Neural cell (in vitro differentiated cells): Measurements from ENCODE around the gene ENHO. TPM values are rescaled to one million over a fixed set of nuclear protein-coding genes. Genes with fewer than 3 reads are reported as not detected.

ENCODE experiments used
- H2AFZ ChIP-seq: fragments of 200-600, 300-800 bp; sonication (generic), shearing (Covaris generic); 2 replicates; pipeline ENCODE4 v1.6.0; 2014; ENCODE audit warnings: low read depth, mild to moderate bottlenecking, antibody characterized with exemption, low read length, moderate library complexity
- H3F3A ChIP-seq: fragments of 200-600 bp; shearing (Covaris generic); 2 replicates; pipeline ENCODE4 v1.6.1; 2016; ENCODE audit warnings: mild to moderate bottlenecking, moderate library complexity, mixed read lengths, antibody characterized with exemption, low read length; ENCODE audit not compliant: insufficient read depth, poor library complexity, severe bottlenecking
- H3K27ac ChIP-seq: fragments of 200-600, 300-800 bp; sonication (generic), shearing (Covaris generic); 2 replicates; pipeline ENCODE4 v1.5.1; 2014; ENCODE audit warnings: mild to moderate bottlenecking, low read length, moderate library complexity
- H3K27me3 ChIP-seq: fragments of 300-800, 200-600 bp; sonication (generic), shearing (Covaris generic); 2 replicates; pipeline ENCODE4 v1.6.0; 2014; ENCODE audit warnings: mild to moderate bottlenecking, low read depth, low read length, moderate library complexity; ENCODE audit not compliant: insufficient read depth
- H3K36me3 ChIP-seq: fragments of 300-800, 200-600 bp; sonication (generic), shearing (Covaris generic); 2 replicates; pipeline ENCODE4 v1.5.1; 2014; ENCODE audit warnings: mild to moderate bottlenecking, antibody characterized with exemption, low read length, moderate library complexity; ENCODE audit not compliant: insufficient read depth
- H3K4me2 ChIP-seq: fragments of 300-800, 200-600 bp; sonication (generic), shearing (Covaris generic); 2 replicates; pipeline ENCODE4 v1.6.0; 2014; ENCODE audit warnings: mild to moderate bottlenecking, low read length
- H3K4me3 ChIP-seq: fragments of 300-800, 200-600 bp; sonication (generic), shearing (Covaris generic); 2 replicates; pipeline ENCODE4 v1.5.1; 2014; ENCODE audit warnings: mild to moderate bottlenecking, low read length, moderate library complexity
- H3K79me2 ChIP-seq: fragments of 200-600 bp; shearing (Covaris generic); replicated peaks from 2 replicates; pipeline ENCODE4 v1.6.0; 2014; ENCODE audit warnings: mild to moderate bottlenecking, low read length, moderate library complexity; ENCODE audit not compliant: insufficient read depth
- H3K9ac ChIP-seq: fragments of 300-800, 200-600 bp; sonication (generic), shearing (Covaris generic); 2 replicates; pipeline ENCODE4 v1.6.1; 2016; ENCODE audit warnings: mild to moderate bottlenecking, low read length, mixed read lengths
- H3K9me2 ChIP-seq: fragments of 200-600 bp; shearing (Covaris generic); 2 replicates; pipeline ENCODE4 v1.6.1; 2016; ENCODE audit warnings: mild to moderate bottlenecking, low read length, mixed read lengths; ENCODE audit not compliant: insufficient read depth
- H3K9me3 ChIP-seq: fragments of 200-600, 300-800 bp; sonication (generic), shearing (Covaris generic); 2 replicates; pipeline ENCODE4 v1.6.1; 2016; ENCODE audit warnings: mild to moderate bottlenecking, mixed run types, low read length, moderate library complexity, mixed read lengths
- H4K20me1 ChIP-seq: fragments of 200-600 bp; shearing (Covaris generic); 2 replicates; pipeline ENCODE4 v1.6.1; 2016; ENCODE audit warnings: mild to moderate bottlenecking, mixed run types; ENCODE audit not compliant: insufficient read depth
- EP300 ChIP-seq: fragments of 450-650 bp; conservative IDR thresholded peaks from 2 replicates; pipeline ENCODE4 v1.6.1; 2014; ENCODE audit warnings: antibody characterized with exemption, mild to moderate bottlenecking, moderate library complexity; ENCODE audit not compliant: poor library complexity, severe bottlenecking
- EZH2 ChIP-seq: fragments of 200-600, 300-800 bp; shearing (Covaris generic), sonication (generic); IDR thresholded peaks from 2 replicates; pipeline ENCODE4 v1.6.1; 2014; ENCODE audit warnings: antibody characterized with exemption, low read length, borderline replicate concordance, mild to moderate bottlenecking; ENCODE audit not compliant: insufficient read depth, poor library complexity, severe bottlenecking
- MXI1 ChIP-seq: fragments of 450-650 bp; conservative IDR thresholded peaks from 2 replicates; pipeline ENCODE4 v1.6.1; 2014; ENCODE audit warnings: antibody characterized with exemption, mild to moderate bottlenecking; ENCODE audit not compliant: poor library complexity, severe bottlenecking
- POLR2AphosphoS5 ChIP-seq: IDR thresholded peaks from 2 replicates; pipeline ENCODE4 v1.6.1; 2012
- RAD21 ChIP-seq: fragments of 450-650 bp; conservative IDR thresholded peaks from 2 replicates; pipeline ENCODE4 v1.6.1; 2014; ENCODE audit warnings: antibody characterized with exemption, mild to moderate bottlenecking, moderate library complexity
- SMC3 ChIP-seq: fragments of 450-650 bp; conservative IDR thresholded peaks from 2 replicates; pipeline ENCODE4 v1.6.1; 2014; ENCODE audit warnings: antibody characterized with exemption, mild to moderate bottlenecking, moderate library complexity; ENCODE audit not compliant: poor library complexity
- TAF1 ChIP-seq: IDR thresholded peaks from 2 replicates; pipeline ENCODE4 v1.6.1; 2012; ENCODE audit warnings: low read depth
- polyA plus RNA-seq: library from polyadenylated mRNA; depleted of rRNA; stranded (reverse); fragments of >200 nt; gene quantifications from 2 replicates; pipeline ENCODE4 v1.2.3, GENCODE V29; 2014
- TF ChIP-seq, protein P1 (sequence below): IDR thresholded peaks from 2 replicates; pipeline ENCODE4 v1.6.1; 2012; ENCODE audit warnings: borderline replicate concordance
- TF ChIP-seq, protein P2 (sequence below): fragments of 450-650 bp; IDR thresholded peaks from 2 replicates; pipeline ENCODE4 v1.5.1; 2014; ENCODE audit warnings: antibody characterized with exemption, mild to moderate bottlenecking, moderate library complexity; ENCODE audit not compliant: poor library complexity, severe bottlenecking

Gene ENHO
- polyA plus RNA-seq, 1 donor from 2014 or later = 172 TPM

DNA sequence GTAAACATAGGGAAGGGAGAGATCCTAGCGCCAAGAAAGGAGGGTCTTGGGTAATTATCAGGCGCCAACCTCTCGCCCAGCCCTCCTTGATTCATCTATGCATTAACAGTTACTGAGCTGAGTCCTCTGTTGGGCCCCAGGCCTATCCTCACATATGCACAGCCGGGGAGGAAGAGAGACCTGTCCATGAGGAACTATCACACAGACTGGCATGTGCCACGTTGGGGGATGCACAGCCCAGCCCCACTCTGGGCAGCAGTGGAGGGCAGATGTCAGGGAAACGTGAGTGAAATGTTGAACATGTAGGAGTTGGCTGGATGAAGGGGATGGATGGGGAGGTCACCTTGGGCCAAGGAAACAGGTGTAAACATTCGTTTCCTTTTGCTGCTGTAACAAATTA is 18.8 kb upstream of the ENHO start:
- H3K9me2 ChIP-seq = no peaks in the 10 kb centered on the region
- H3K4me3 ChIP-seq = no peak overlapping the region
- no peaks in the 10 kb centered on the region for H3K36me3 ChIP-seq
- no peaks in the 10 kb centered on the region for H3K79me2 ChIP-seq
- no peak overlapping the region for H3K4me2 ChIP-seq
- no peak overlapping the region for H3K9ac ChIP-seq
- no peak overlapping the region for H2AFZ ChIP-seq
- H3K9me3 ChIP-seq = no peaks in the 10 kb centered on the region
- no peaks in the 10 kb centered on the region for H3F3A ChIP-seq
- H4K20me1 ChIP-seq = no peaks in the 10 kb centered on the region
- no peak overlapping the region for H3K27ac ChIP-seq
- TF ChIP-seq RAD21 (no peak), EP300 (no peak), EZH2 (no peak), TAF1 (no peak), MXI1 (no peak), POLR2AphosphoS5 (no peak), SMC3 (no peak)
- TF ChIP-seq, protein P1, sequence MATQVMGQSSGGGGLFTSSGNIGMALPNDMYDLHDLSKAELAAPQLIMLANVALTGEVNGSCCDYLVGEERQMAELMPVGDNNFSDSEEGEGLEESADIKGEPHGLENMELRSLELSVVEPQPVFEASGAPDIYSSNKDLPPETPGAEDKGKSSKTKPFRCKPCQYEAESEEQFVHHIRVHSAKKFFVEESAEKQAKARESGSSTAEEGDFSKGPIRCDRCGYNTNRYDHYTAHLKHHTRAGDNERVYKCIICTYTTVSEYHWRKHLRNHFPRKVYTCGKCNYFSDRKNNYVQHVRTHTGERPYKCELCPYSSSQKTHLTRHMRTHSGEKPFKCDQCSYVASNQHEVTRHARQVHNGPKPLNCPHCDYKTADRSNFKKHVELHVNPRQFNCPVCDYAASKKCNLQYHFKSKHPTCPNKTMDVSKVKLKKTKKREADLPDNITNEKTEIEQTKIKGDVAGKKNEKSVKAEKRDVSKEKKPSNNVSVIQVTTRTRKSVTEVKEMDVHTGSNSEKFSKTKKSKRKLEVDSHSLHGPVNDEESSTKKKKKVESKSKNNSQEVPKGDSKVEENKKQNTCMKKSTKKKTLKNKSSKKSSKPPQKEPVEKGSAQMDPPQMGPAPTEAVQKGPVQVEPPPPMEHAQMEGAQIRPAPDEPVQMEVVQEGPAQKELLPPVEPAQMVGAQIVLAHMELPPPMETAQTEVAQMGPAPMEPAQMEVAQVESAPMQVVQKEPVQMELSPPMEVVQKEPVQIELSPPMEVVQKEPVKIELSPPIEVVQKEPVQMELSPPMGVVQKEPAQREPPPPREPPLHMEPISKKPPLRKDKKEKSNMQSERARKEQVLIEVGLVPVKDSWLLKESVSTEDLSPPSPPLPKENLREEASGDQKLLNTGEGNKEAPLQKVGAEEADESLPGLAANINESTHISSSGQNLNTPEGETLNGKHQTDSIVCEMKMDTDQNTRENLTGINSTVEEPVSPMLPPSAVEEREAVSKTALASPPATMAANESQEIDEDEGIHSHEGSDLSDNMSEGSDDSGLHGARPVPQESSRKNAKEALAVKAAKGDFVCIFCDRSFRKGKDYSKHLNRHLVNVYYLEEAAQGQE = no peak
- H3K27me3 ChIP-seq = no peaks in the 10 kb centered on the region

DNA sequence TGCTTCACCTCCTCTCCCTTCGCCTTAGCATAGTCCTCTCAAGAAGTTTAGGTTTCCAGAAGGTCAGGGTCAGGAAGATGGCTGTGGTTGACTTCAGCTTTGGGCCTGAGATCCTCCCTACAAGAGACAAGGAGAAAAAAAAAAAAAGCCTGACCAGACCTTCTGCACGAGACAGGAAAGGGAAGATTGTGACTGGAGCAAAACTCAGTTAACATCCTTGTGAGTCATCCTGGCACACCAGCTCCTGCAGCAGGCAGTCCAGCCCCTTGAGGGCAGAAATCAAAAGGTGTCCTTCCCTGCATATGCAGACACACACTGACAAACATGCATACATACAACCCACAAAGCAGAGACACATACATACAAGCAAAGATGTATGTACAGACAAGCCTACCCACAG is 18.0 kb upstream of the ENHO start:
- Histone ChIP-seq H3K79me2 (no peaks in the 10 kb centered on the region), H4K20me1 (no peaks in the 10 kb centered on the region), H3K36me3 (no peaks in the 10 kb centered on the region), H2AFZ (no peak overlapping the region), H3K9me3 (no peaks in the 10 kb centered on the region), H3K4me2 (no peak overlapping the region), H3K4me3 (no peak overlapping the region), H3F3A (no peaks in the 10 kb centered on the region), H3K27me3 (no peaks in the 10 kb centered on the region), H3K9ac (no peak overlapping the region), H3K9me2 (no peaks in the 10 kb centered on the region), H3K27ac (no peak overlapping the region)
- TF ChIP-seq TAF1 (no peak), SMC3 (no peak), EP300 (no peak), POLR2AphosphoS5 (no peak), RAD21 (no peak), MXI1 (no peak), EZH2 (no peak)
- TF ChIP-seq, protein P2, sequence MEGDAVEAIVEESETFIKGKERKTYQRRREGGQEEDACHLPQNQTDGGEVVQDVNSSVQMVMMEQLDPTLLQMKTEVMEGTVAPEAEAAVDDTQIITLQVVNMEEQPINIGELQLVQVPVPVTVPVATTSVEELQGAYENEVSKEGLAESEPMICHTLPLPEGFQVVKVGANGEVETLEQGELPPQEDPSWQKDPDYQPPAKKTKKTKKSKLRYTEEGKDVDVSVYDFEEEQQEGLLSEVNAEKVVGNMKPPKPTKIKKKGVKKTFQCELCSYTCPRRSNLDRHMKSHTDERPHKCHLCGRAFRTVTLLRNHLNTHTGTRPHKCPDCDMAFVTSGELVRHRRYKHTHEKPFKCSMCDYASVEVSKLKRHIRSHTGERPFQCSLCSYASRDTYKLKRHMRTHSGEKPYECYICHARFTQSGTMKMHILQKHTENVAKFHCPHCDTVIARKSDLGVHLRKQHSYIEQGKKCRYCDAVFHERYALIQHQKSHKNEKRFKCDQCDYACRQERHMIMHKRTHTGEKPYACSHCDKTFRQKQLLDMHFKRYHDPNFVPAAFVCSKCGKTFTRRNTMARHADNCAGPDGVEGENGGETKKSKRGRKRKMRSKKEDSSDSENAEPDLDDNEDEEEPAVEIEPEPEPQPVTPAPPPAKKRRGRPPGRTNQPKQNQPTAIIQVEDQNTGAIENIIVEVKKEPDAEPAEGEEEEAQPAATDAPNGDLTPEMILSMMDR = no peak
- TF ChIP-seq, protein P1 = no peak
